H4 (cell line): ENCODE data around the gene RAB11B. TPM values are rescaled to one million over a fixed set of nuclear protein-coding genes. Genes with fewer than 3 reads are reported as not detected.
"Not testable (repeated sequence)": the region's sequence is repeated elsewhere in the genome, so short reads cannot be mapped to it uniquely, and the experiment has no call there.

Experiments
- DNase-seq: peaks from one replicate; pipeline ENCODE4 v3.0.0-alpha.2; 2015; ENCODE audit warnings: low spot score
- total RNA-seq: library from RNA; depleted of rRNA; stranded (reverse); fragments of >200 nt; shearing (Covaris generic); gene quantifications from 2 replicates; pipeline ENCODE4 v1.2.3, GENCODE V29; 2014

The RAB11B gene
- total RNA-seq, 1 experiment from 2014 or later: 11.8 TPM

DNA sequence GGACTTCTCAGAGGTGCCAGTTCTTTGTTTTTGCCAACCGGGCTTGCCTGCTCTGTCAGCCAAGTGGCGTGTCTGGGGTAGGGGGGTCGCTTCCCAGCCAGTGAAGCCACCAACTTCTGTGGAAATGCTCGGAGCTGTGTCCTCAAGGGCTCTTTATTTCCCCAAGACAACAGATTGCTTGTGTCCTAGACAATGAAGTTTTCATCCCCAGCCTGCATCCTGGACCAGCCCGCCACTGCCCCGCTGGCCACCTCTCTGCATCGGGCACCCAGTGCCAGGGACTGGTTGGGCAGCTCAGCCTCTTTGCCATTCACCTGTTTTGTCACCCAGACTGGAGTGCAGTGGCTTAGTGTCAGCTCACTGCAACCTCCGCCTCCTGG is 3.7 kb downstream of the RAB11B start:
- DNase-seq: no peak

DNA sequence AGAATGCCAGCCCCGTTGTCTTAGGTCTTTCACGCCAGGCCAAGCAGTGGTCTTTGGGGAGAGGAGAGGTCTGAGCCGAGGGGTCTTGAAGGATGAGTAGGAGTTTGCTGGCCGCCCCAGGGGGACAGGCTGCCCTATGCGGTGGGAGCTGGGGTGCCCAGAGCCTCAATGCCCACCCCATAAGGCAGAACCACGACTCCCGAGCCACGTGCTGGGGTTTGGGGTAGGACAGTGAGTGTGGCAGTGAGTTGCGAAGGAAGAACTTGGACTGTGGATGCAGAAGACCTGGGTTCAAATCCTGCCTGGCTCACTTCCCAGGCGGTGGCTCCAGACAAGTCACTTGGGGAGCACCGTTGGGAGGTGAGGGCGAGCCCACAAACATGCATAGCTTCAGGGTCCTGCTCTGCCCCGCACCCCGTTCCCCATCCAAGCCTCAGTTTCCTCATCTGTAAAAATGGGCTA is 5.5 kb downstream of the RAB11B start:
- DNase-seq: no peak

DNA sequence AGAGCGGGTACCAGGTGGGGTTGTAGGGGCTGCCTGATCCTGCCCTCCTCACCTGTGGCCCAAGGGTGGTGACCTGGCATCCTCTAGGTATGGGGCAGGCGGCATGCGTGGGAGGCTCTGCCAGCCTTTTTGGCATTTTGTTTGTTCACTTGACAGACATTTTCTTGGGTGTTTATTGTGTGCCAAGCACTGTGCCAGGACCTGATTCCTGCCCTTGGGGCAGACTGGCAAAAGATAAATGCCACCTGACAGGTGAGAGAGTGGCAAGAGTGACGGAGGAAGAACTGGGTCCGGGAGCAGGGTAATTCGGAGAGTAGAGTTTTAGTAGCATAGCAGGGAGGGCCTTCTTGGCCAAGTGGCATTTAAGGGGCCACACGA is 6.0 kb downstream of the RAB11B start:
- no peak for DNase-seq

DNA sequence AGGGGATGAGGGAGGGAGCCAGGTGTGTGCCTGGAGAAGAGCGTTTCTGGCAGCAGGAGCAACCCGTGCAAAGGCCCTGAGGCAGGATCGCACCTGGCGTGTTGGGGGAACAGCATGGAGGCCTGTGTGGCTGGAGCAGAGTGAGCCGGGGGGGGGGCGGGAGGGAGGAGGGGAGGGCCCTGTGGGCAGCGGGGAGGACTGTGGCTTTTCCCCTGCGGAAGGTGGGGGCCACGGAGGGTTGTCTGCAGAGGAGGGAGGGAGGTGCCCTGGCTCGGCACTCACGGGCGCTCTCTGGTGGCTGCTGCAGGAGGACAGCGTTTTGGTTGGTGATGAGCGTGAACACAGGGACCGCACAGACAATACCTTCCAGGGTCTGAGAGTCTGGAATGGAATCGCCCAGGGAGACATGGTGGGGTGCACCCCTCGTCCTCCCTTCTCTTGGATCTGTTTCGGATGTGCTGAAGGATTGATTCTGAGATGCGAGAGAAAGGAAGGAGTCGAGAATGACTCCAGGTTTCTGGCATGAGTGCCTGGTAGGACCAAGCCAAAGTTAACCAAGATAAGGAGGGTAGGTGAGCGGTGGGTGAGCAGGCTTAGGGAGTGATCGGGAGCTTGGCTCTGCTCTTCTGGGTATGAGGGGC is 6.5 kb downstream of the RAB11B start:
- peak; percentile 76 for DNase-seq

DNA sequence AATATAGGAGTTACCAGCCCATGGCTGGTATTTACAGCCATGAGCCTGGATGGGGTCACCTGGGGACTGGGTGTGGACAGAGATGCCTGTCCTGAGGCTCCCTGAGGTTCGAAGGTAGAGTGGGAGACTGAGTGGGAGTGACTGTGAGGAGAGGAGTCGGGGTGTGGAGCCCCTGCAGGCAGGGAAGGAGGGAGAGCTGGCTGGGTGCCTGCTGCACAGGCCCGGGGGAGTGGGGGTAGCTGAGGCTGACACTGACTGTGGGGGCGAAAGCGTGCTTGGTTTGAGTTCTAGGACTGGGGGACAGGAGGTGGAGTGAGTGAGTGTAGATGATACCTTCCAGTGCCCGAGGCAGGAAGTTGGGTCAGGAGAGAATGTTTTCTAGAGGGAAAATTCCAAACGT is 7.1 kb downstream of the RAB11B start:
- no peak for DNase-seq

DNA sequence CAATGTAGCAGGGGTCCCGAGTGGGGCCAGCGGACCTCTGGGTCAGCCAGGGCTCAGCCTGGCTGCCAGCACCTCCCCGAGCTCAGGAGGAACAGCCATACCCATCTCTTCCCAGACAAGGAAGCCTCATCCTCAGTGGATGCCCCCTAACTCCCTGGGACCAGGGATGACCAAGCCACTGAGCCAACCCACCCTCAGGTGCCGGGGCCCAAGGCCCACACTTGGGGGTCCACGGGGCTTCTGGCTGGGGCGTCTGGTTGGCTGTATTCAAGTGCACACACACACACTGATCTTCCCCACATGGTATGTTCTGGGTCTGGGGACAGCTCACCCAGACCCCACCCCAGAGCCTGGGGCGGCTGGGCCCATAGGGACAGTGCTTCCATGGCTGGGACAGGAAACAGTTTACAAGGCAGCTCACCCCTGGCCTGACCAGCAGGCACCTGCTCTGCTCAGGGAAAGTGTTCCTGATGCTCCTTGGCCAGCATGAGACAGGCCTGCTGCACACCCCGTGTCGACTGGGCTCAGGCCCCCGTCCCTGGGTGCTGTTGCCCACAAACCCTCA is 7.7 kb downstream of the RAB11B start:
- no peak for DNase-seq

DNA sequence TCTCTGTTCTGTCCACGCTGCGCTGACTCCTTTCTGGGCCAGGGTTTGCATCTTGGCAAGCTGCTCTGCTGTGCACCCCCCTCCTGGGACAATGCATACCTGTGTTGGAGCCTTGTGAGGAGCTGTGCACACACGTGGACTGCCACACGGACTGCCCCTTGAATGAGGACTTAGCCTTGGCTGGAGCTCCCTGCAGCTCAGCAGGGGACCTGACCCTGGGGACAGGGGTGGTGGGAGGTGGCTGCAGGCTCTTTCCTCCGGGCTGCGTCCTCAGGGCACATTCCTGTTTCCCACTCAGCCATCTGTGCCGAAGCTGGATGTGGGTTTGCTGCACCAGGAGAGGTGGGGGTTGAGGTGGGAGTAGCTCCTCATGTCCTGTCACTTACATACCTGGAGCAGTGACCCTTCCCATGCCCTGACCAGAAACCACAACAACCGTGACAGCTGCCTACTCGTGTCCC is 8.2 kb downstream of the RAB11B start:
- no peak for DNase-seq

DNA sequence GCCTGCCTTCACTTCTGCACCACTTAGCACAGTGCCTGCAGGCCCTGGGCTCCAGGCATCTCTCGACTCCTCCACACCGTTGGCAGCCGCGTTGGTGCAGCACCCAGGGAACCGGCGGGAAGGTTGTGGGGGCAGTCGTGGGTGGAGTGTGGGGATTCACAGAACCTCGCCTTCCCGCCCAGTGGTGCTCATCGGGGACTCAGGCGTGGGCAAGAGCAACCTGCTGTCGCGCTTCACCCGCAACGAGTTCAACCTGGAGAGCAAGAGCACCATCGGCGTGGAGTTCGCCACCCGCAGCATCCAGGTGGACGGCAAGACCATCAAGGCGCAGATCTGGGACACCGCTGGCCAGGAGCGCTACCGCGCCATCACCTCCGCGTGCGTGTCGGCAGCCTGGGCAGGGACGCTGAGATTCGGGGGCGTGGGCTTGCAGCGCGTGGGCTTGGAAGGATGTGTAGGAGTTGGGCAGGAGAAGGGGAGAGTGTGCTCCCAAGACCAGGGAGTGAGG is 9.6 kb downstream of the RAB11B start:
- DNase-seq: no peak

DNA sequence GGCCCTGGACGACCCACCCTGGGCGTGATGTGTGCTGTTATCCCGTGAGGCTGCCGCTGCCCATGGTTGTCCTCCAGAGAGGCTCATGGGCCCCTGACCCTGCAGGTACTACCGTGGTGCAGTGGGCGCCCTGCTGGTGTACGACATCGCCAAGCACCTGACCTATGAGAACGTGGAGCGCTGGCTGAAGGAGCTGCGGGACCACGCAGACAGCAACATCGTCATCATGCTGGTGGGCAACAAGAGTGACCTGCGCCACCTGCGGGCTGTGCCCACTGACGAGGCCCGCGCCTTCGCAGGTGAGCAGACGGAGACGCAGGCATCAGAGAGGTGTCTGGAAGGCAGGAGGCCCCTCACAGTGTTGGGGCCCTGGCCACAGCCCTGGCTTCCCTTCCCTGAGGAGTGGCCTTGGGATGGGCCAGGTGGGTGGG is 11.8 kb downstream of the RAB11B start:
- no peak for DNase-seq

DNA sequence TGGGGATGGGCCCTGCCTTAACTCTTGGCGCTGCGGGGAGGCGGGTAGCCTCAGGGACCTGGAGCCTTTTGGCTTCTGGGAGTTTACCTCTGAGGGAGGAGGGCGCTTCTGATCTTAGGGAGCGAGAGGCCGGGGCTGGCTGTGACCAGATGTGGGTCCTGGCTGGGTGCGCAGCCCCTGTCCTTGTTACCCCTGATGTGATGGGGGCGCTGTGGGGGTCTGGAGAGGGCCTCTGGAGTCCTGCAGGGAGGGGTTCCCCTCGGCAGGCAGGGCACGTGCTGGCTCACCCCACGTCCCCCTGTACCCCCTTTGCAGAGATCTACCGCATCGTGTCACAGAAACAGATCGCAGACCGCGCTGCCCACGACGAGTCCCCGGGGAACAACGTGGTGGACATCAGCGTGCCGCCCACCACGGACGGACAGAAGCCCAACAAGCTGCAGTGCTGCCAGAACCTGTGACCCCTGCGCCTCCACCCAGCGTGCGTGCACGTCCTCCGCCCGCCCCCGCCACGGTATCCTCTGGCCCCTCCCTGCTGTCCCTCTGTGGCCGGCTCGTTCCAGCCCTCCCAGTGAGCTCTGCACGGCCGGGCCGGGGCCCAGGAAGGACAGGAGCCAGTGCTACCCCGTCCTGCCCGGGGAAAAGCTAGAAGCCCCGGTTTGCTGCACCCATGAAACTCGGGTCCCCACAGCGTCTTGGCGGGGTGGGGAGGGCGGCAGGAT is 13.1 kb downstream of the RAB11B start:
- DNase-seq: no peak

DNA sequence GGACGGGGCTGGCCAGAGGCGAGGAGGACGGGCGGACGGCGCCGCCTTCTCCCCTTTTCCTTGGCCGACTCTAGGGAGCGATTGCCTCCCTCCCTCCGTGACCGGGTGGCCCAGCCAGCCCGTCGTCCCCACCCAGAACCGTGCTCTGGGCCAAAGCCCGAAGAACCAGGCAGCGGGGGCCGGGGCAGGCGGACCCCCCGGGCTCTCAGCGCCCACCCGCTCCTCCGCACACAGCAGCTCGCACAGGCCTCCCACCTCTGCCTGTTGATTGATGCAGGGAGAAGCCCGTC is 13.6 kb downstream of the RAB11B start:
- DNase-seq: no peak

DNA sequence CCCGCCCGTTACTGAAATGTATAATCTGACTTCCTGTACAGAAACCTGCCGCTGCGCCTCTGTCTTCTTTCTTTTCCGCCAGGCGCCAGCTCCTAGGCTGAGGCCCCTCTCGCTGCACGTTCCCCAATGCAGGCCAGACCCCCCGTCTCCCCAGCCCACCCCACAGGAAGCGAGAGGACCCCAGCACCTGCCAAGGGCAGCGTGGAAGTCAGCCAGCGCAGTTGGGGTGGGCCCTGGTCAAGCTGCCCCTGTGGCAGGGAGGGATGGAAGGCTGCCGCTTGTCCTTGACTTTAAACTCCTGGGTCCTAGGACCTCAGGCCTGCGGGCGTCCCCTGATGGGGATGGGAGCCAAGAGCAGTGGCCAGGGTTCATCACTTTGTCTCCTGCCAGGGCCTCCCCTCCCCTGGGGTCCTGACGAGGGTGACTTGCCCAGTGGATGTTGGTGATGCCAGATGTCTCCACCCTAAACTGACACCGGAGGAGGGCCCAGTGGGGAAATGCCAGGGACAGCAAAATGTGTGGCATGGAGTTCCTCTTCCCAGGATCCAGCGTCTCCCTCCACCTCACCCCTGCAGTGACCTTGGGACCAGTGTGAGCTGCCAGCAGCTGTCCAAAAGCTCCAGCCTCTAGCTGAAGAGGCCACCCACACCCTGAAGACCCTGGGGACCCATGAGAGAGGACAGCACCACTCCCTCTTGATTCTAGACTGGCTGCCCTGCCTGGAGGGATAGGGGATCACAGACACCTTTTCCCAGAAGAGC is 14.4 kb downstream of the RAB11B start:
- DNase-seq: no peak

DNA sequence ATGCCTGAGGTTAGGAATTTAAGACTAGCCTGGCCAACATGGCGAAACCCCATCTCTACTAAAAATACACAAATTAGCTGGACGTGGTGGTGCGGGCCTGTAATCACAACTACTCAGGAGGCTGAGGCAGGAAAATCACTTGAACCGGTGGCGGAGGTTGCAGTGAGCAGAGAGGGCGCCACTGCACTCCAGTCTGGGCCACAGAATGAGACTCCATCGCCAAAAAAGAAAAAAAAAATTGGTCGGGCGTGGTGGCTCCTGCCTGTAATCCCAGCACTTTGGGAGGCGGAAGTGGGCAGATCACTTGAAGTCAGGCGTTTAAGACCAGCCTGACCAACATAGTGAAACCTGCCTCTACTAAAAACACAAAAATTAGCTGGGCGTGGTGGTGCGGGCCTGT is 20.6 kb downstream of the RAB11B start:
- not testable (repeated sequence) for DNase-seq

DNA sequence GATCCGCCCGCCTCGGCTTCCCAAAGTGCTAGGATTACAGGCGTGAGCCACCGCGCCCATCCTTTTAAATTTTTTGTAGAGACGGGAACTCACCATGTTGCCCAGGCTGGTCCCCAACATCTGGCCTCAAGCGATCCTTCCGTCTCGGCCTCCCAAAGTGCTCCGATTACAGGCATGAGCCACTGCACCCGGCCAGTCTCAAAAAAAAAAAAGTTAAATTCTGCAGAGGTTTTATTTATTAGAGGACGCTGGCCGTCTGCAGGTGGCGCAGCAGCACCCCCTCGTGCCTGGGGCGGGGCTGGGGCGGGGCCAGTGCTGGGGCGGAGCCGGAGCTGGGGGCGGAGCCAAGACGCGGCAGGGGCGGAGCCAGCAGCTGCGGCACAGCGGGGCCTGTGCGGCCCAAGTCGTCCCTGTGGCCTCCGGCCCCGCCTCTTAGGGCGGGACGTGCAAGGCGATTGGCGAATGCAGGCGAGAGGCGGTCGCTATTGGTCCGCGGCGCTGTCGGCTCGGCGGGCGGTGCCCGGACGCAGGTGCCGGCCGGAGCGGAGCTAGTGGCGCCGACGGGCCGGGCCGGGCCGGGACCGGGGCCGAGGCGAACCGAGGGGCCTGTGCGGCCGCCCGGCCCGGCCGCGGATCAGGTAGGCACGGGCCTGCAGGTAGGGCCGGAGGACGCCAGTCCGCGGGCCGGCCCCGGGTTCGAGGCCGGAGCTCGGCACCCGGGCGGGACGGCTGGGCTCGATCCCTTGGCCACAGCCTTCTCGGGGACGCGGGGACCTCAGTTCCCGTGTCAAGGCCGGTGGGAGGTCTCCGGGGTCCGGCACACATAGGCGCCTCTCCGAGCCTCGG is 22.8 kb downstream of the RAB11B start, which contains the start of gene MARCHF2:
MARCHF2 (plus strand) TSS at position 523 of the 846 bp plus-strand sequence. CDS start 8,536 bp downstream, outside the sequence.
- peak; percentile 96 for DNase-seq

DNA sequence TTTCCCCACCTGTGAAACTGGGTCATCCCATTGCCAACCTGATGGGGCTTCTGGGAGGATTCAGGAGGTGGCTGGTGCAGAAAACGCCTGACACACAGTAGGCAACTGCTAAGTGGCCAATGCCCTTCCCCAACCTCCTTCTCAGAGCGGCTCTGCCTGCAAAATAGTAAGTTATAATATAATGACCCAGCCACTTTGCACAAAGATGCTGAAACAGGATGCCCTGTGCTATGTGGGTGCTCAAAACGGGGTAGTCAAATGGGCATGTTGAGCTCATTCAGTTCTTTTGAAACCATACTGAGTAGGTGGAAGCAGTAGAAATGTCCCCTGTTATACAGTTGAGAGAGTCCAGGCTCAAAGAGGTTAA is 23.5 kb downstream of the RAB11B start:
- no peak for DNase-seq

DNA sequence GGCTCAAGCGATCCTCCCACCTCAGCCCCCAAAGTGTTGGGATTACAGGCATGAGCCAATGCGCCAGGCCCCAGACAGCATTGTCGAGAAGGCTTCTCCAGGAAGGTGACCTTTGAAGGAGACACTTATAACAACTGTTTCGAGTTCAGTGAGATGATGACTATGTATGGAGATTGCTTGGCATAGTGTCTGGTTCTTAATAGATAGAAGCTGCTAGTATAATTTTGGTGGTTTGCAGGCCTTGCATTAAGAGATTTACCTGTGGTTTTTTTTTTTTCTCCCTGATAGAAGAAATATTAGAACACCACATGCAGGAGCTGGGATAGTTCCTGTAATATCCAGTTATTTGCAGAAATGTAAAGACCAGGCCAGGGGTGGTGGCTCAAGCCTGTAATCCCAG is 26.6 kb downstream of the RAB11B start:
- no peak for DNase-seq

DNA sequence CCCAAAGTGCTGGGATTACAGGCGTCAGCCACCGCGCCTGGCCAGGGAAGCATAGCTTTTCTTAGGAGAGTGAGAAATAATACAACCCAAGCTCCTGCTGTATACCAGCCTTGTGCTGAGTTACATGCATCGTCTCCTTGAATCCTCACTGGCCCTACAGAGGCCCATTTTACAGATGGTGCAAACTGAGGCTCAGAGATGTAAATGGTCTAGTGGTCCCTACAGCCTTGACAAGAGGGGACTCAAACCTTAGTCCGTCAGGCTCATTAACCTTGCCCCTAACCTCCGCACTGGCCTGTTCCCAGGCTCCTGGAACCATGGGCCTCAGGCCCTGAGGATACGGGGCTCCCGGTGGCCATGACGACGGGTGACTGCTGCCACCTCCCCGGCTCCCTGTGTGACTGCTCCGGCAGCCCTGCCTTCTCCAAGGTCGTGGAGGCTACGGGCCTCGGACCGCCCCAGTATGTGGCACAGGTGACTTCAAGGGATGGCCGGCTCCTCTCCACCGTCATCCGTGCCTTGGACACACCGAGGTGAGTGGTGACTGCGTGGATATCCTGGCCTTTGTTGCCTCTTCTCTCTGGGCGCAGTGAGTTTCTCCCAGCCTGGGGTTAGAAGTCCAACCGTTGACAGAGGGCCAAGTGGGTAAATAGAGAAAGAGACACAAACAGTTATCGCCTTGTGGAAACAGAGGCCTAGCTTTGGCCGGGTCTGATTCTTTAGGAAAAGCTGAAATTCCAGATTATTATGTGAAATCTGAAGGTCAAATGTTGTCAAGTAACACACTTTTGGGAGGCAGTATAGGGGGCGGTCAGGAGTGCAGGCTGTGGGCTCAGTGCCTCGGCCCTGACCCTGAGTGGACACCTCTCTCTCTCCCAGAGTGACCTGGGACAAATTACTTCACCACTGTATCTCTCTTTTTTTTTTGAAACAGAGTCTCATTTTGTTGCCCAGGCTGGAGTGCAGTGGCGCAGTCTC is 31.6 kb downstream of the RAB11B start:
- DNase-seq: no peak

DNA sequence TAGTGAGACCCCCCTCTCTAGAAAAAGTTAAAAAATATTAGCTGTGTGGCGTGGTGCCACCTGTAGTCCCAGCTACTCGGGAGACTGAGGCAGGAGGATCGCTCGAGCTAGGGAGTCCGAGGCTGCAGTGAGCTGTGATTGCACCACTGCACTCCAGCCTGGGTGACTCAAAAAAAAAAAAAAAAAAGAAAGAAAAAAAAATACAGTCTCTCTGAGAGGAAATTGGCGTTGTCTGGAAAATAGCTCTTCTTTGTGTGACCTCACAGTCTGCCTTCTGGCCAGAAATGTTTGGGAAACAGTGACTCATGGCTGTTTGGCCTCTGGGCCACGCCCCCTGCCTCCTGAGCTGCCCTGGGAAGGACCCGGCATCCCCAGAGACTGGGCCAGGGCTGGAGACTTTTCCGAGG is 33.7 kb downstream of the RAB11B start:
- peak; percentile 99 for DNase-seq

DNA sequence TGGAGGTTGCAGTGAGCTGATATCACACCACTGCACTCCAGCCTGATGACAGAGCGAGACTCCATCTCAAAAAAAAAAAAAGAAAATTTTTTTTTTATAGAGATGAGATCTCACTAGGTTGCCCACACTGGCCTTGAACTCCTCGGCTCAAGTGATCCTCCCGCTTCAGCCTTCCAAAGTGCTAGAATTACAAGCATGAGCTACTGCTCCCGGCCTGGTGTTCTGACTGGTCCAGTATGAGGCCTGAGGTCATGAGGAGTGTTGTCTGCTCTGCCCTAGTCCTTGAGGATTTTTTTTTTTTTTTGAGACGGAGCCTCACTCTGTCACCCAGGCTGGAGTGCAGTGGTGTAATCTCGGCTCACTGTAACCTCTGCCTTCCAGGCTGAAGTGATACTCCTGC is 35.2 kb downstream of the RAB11B start:
- DNase-seq: not testable (repeated sequence)

DNA sequence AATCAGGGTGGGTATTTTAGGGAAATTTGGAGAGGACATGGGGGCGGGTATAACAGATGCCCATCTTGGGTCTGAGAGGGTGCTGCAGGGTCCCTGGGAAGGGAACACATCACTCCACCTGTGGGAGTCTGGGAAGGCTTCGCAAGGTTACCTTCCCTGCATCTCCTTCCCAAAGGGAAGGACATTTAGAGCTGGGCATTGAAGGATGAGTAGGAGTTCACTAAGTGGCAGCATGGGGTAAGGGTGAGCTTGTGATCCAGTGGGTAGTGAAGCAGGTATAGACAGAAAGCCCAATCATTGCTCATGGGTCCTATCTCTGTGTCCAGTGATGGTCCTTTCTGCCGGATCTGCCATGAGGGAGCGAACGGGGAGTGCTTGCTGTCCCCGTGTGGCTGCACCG is 36.1 kb downstream of the RAB11B start:
- no peak for DNase-seq
